Suprapubic skin (tissue), 4 donors: ENCODE data around the gene ZNF579. TPM values are rescaled to one million over a fixed set of nuclear protein-coding genes. Genes with fewer than 3 reads are reported as not detected.

ENCODE experiments used
- DNase-seq, 2 donors: peaks; one replicate each; pipeline ENCODE4 v3.0.0-alpha.2; 2019; ENCODE audit warnings: low spot score in 2 of 2
- H3K27ac ChIP-seq: fragments of 200-600 bp; sonication (generic); one replicate; pipeline ENCODE4 v1.5.1; 2019
- H3K27me3 ChIP-seq: fragments of 200-600 bp; sonication (generic); one replicate; pipeline ENCODE4 v1.5.1; 2019
- H3K36me3 ChIP-seq: fragments of 200-600 bp; sonication (generic); one replicate; pipeline ENCODE4 v1.5.1; 2019
- H3K4me1 ChIP-seq: fragments of 200-600 bp; sonication (generic); one replicate; pipeline ENCODE4 v1.5.1; 2019
- H3K4me3 ChIP-seq: fragments of 200-600 bp; sonication (generic); one replicate; pipeline ENCODE4 v1.5.1; 2019; ENCODE audit warnings: mild to moderate bottlenecking
- H3K9me3 ChIP-seq: fragments of 200-600 bp; sonication (generic); one replicate; pipeline ENCODE4 v1.5.1; 2019
- EP300 ChIP-seq: sonication (generic); formaldehyde crosslinking; IDR thresholded peaks from one replicate; pipeline ENCODE4 v1.6.1; 2017; ENCODE audit warnings: antibody characterized with exemption
- POLR2A ChIP-seq, 2 donors: fragments of 450-650 bp; IDR thresholded peaks; one replicate each; pipeline ENCODE4 v1.6.1; 2017; ENCODE audit warnings: antibody characterized with exemption in 2 of 2, mild to moderate bottlenecking in 2 of 2, moderate library complexity in 2 of 2
- POLR2AphosphoS5 ChIP-seq, 3 donors: sonication (generic); formaldehyde crosslinking; IDR thresholded peaks; one replicate each; pipeline ENCODE4 v1.6.1; 2017; ENCODE audit warnings: antibody characterized with exemption in 3 of 3
- WGBS: methylation state at CpG from one replicate; pipeline ENCODE4 v1.1.5; 2018; 5-methylcytosine and 5-hydroxymethylcytosine counted together
- total RNA-seq, 4 donors: library from RNA; depleted of rRNA; stranded (reverse); fragments of >200 nt; gene quantifications; one replicate each; pipeline ENCODE4 v1.1.0, GENCODE V29; 2016
- TF ChIP-seq, protein P1 (sequence below), 2 donors: fragments of 200-600 bp in 1 of 2; fragments of 450-650 bp in 1 of 2; sonication (generic) in 1 of 2; IDR thresholded peaks; one replicate each; pipeline ENCODE4 v1.5.1; 2016 to 2019; ENCODE audit warnings: antibody characterized with exemption in 2 of 2, mild to moderate bottlenecking in 1 of 2, moderate library complexity in 1 of 2

Gene ZNF579
- total RNA-seq, 4 donors from 2014 or later = 1.8 to 3.1 (median 2.8) TPM

DNA sequence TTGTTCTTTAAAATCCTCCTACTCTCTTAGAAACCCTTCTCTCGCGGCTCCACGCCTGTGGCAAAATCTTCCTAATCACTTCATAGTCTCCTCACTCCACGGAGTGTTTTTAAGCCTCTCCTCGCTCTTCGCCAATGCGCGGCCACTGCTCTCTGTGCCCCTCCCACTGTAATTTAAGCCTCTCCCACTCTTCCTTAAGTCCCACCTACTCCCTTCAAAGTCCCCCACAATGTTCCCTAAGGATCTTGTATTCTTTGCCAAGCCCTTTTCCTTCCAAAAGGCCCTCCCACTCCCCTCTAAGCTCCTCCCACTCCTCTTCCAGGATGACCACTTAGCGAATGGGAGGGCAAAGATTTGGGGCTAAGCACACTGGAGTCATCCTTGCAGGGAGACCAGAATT is 17.4 kb upstream of the ZNF579 start:
- no peak for DNase-seq
- 87% methylated on average over 9 of the region's 9 CpGs for WGBS
- H3K27me3 ChIP-seq = no peaks in the 10 kb centered on the region
- H3K27ac ChIP-seq = no peak overlapping the region
- H3K36me3 ChIP-seq = peaks cover 44% of the 10 kb centered on the region
- TF ChIP-seq, protein P1, sequence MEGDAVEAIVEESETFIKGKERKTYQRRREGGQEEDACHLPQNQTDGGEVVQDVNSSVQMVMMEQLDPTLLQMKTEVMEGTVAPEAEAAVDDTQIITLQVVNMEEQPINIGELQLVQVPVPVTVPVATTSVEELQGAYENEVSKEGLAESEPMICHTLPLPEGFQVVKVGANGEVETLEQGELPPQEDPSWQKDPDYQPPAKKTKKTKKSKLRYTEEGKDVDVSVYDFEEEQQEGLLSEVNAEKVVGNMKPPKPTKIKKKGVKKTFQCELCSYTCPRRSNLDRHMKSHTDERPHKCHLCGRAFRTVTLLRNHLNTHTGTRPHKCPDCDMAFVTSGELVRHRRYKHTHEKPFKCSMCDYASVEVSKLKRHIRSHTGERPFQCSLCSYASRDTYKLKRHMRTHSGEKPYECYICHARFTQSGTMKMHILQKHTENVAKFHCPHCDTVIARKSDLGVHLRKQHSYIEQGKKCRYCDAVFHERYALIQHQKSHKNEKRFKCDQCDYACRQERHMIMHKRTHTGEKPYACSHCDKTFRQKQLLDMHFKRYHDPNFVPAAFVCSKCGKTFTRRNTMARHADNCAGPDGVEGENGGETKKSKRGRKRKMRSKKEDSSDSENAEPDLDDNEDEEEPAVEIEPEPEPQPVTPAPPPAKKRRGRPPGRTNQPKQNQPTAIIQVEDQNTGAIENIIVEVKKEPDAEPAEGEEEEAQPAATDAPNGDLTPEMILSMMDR (IDR thresholded peaks at IDR 0.05) = no peak
- TF ChIP-seq EP300 = no peak
- no peak for TF ChIP-seq POLR2A (IDR thresholded peaks at IDR 0.05)
- TF ChIP-seq POLR2AphosphoS5 (IDR thresholded peaks at IDR 0.05) = no peak
- no peaks in the 10 kb centered on the region for H3K9me3 ChIP-seq
- H3K4me3 ChIP-seq = no peak overlapping the region
- H3K4me1 ChIP-seq = peaks cover 23% of the 10 kb centered on the region

DNA sequence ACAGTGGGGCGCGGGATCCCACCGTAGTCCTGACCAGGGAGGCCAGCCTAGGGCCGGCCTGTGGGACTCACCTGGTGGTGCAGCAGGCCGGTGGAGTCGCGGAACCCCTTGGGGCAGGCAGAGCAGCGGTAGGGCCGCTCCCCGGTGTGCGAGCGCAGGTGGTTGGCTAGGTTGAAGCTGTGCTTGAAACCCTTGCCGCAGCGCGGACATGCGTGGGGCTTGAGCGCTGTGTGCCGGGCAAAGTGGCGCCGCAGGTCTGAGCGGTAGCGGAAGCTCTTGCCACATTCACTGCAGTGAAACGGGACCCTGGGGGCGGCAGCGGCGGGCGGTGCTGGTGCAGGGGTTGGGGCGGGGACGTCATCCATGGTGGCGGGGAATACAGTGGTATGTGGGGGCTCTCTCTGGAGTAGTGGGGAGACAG is 16.9 kb upstream of the ZNF579 start:
- Histone ChIP-seq H3K4me3 (no peak overlapping the region), H3K27me3 (no peaks in the 10 kb centered on the region), H3K27ac (no peak overlapping the region), H3K9me3 (no peaks in the 10 kb centered on the region), H3K36me3 (peaks cover 47% of the 10 kb centered on the region), H3K4me1 (peaks cover 23% of the 10 kb centered on the region)
- TF ChIP-seq, protein P1 (IDR thresholded peaks at IDR 0.05) = no peak
- TF ChIP-seq POLR2AphosphoS5 (IDR thresholded peaks at IDR 0.05) (no peak), EP300 (no peak), POLR2A (IDR thresholded peaks at IDR 0.05) (no peak)
- no peak for DNase-seq
- 92% methylated on average over 27 of the region's 30 CpGs for WGBS

- DNase-seq = no peak
- Histone ChIP-seq H3K36me3 (peaks cover 49% of the 10 kb centered on the region), H3K9me3 (no peaks in the 10 kb centered on the region), H3K27ac (no peak overlapping the region), H3K27me3 (no peaks in the 10 kb centered on the region), H3K4me3 (no peak overlapping the region), H3K4me1 (peaks cover 15% of the 10 kb centered on the region)
- 94% methylated on average over 3 of the region's 3 CpGs for WGBS
- no peak for TF ChIP-seq POLR2A (IDR thresholded peaks at IDR 0.05)
These were observed 15.7 kb upstream of the ZNF579 start for GRCh38 chr19:55596304-55596703.

- TF ChIP-seq EP300 = no peak
- TF ChIP-seq, protein P1 (IDR thresholded peaks at IDR 0.05) = no peak
- no peak for TF ChIP-seq POLR2AphosphoS5 (IDR thresholded peaks at IDR 0.05)
- TF ChIP-seq POLR2A (IDR thresholded peaks at IDR 0.05) = no peak
- no peaks in the 10 kb centered on the region for H3K27me3 ChIP-seq
- no peak overlapping the region for H3K27ac ChIP-seq
- H3K4me3 ChIP-seq = no peak overlapping the region
- no peaks in the 10 kb centered on the region for H3K9me3 ChIP-seq
- 87% methylated on average over 4 of the region's 4 CpGs for WGBS
- peaks cover 49% of the 10 kb centered on the region for H3K36me3 ChIP-seq
- H3K4me1 ChIP-seq = peaks cover 6% of the 10 kb centered on the region
- no peak for DNase-seq
These were observed 14.4 kb upstream of the ZNF579 start for GRCh38 chr19:55594996-55595545.

GRCh38 chr19:55593096-55593772 is 12.6 kb upstream of the ZNF579 start:
- H3K9me3 ChIP-seq = no peaks in the 10 kb centered on the region
- peaks cover under 1% of the 10 kb centered on the region for H3K4me1 ChIP-seq
- TF ChIP-seq, protein P1 (IDR thresholded peaks at IDR 0.05) = no peak
- TF ChIP-seq POLR2AphosphoS5 (IDR thresholded peaks at IDR 0.05) (no peak), EP300 (no peak), POLR2A (IDR thresholded peaks at IDR 0.05) (no peak)
- no peaks in the 10 kb centered on the region for H3K27me3 ChIP-seq
- no peak overlapping the region for H3K4me3 ChIP-seq
- H3K36me3 ChIP-seq = peaks cover 49% of the 10 kb centered on the region
- H3K27ac ChIP-seq = no peak overlapping the region
- DNase-seq = no peak
- WGBS = 84% methylated on average over 42 of the region's 68 CpGs
